ENCODE results near the gene CNFN.

The CNFN gene

DNA sequence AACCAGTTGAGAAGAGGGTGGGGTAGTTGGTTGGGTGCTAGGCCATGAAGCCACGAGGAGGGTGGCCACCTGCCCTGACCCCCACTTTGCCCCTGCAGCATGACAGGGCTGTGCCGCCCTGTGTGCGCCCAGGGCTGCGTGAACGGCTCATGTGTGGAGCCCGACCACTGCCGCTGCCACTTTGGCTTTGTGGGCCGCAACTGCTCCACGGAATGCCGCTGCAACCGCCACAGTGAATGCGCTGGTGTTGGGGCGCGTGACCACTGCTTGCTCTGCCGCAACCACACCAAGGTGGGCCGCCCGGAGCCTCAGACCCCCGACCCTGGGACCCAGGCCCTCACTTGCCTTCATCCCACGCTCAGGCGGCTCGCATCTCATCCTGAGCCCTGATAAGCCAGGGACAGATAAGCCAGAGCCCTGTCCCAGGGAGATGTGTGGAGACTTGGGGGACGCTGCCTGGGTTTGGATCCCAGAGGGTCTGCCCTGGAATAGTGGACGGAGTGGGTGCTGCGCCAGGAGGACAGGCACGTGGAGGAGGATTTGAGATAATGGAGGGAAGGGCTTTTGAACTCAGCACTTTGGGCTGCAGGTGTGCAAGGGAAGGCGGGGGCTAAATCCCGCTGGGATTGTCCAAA lies 20.5 kb downstream of the CNFN start:
- H3K4me3 ChIP-seq (ENCODE audit: low read depth, low read length): no peak overlapping the region
- DNase-seq (ENCODE audit: low read depth, low spot score): no peak
- TF ChIP-seq, protein P1, sequence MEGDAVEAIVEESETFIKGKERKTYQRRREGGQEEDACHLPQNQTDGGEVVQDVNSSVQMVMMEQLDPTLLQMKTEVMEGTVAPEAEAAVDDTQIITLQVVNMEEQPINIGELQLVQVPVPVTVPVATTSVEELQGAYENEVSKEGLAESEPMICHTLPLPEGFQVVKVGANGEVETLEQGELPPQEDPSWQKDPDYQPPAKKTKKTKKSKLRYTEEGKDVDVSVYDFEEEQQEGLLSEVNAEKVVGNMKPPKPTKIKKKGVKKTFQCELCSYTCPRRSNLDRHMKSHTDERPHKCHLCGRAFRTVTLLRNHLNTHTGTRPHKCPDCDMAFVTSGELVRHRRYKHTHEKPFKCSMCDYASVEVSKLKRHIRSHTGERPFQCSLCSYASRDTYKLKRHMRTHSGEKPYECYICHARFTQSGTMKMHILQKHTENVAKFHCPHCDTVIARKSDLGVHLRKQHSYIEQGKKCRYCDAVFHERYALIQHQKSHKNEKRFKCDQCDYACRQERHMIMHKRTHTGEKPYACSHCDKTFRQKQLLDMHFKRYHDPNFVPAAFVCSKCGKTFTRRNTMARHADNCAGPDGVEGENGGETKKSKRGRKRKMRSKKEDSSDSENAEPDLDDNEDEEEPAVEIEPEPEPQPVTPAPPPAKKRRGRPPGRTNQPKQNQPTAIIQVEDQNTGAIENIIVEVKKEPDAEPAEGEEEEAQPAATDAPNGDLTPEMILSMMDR (IDR thresholded peaks at IDR 0.05; ENCODE audit: low read depth, low read length): no peak
- in situ Hi-C loops (cut with HindIII; ENCODE audit: low sequenced_read_pairs): no loop called here

DNA sequence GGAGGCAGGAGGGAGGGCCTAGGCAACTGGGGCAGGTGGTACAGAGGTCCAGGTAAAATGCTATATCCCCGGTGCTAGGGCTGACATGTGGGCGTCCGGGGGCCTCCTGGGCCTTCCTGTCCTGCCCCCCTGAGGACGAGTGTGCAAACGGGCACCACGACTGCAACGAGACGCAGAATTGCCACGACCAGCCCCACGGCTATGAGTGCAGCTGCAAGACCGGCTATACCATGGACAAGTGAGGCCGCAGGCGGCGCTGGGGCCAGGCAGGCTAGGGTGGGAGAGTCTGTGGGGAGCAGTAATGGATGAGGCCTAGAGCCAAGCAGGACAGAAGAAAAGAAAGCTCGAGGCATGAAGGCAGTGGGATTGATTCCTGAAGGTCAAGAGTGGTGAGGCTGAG lies 21.3 kb downstream of the CNFN start:
- no peak for DNase-seq (ENCODE audit: low read depth, low spot score)
- in situ Hi-C loops (cut with HindIII; ENCODE audit: low sequenced_read_pairs): no loop called here
- no peak overlapping the region for H3K4me3 ChIP-seq (ENCODE audit: low read depth, low read length)
- TF ChIP-seq, protein P1 (IDR thresholded peaks at IDR 0.05; ENCODE audit: low read depth, low read length): no peak

DNA sequence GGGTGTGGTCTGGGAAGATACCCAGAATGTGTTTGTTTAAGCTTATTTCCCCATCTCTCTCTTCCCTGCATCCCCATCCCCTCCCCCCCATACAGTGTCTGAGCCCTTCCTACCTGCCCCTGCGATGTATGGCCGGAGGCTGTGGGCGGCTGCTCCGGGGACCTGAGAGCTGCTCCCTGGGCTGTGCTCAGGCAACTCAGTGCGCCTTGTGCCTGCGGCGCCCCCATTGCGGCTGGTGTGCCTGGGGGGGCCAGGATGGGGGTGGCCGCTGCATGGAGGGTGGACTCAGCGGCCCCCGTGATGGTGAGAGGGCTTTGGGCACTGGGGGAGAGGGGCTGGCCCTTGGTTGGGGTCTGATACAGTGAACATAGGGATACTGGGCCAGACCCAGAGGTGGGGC lies 21.7 kb downstream of the CNFN start:
- TF ChIP-seq, protein P1 (IDR thresholded peaks at IDR 0.05; ENCODE audit: low read depth, low read length): no peak
- in situ Hi-C loops (cut with HindIII; ENCODE audit: low sequenced_read_pairs): no loop called here
- DNase-seq (ENCODE audit: low read depth, low spot score): no peak
- no peak overlapping the region for H3K4me3 ChIP-seq (ENCODE audit: low read depth, low read length)

DNA sequence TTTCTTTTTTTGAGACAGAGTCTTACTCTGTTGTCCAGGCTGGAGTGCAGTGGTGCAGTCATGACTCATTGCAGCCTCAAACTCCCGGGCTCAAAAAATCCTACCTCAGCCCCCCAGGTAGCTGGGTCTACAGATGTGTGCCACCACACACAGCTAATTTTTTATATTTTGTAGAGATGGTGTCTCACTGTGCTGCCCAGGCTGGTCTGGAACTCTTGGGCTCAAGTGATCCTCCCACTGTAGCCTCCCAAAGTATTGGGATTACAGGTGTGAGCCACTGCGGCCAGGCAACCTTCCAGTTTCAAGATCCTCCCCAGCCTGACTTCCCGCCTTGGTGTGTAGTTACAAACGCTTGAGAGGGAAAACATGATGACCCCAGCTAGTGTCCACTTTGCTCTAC lies 22.2 kb downstream of the CNFN start:
- no peak for DNase-seq (ENCODE audit: low read depth, low spot score)
- in situ Hi-C loops (cut with HindIII; ENCODE audit: low sequenced_read_pairs): no loop called here
- TF ChIP-seq, protein P1 (IDR thresholded peaks at IDR 0.05; ENCODE audit: low read depth, low read length): no peak
- no peak overlapping the region for H3K4me3 ChIP-seq (ENCODE audit: low read depth, low read length)

DNA sequence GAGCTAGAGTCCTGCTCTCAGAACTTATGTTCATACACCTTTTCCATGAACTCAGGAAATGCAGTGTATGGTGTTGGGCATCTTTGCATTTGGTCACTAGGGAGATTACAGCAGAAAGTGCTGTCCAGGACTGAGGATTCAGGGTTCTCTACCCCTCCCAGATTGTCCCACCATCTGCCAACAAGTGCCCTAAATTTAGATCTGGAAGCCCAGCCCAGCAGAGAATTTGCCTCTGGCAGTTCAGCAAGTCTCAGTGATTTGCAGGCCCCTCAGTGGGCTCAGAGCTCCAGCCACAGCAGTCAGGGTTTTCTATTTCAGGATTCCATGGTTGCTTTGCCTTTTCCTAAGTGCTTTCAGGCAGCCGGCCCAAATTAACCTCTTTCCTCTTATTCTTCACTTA lies 23.4 kb downstream of the CNFN start:
- no peak overlapping the region for H3K4me3 ChIP-seq (ENCODE audit: low read depth, low read length)
- TF ChIP-seq, protein P1 (IDR thresholded peaks at IDR 0.05; ENCODE audit: low read depth, low read length): no peak
- in situ Hi-C loops (cut with HindIII; ENCODE audit: low sequenced_read_pairs): no loop called here
- DNase-seq (ENCODE audit: low read depth, low spot score): no peak

DNA sequence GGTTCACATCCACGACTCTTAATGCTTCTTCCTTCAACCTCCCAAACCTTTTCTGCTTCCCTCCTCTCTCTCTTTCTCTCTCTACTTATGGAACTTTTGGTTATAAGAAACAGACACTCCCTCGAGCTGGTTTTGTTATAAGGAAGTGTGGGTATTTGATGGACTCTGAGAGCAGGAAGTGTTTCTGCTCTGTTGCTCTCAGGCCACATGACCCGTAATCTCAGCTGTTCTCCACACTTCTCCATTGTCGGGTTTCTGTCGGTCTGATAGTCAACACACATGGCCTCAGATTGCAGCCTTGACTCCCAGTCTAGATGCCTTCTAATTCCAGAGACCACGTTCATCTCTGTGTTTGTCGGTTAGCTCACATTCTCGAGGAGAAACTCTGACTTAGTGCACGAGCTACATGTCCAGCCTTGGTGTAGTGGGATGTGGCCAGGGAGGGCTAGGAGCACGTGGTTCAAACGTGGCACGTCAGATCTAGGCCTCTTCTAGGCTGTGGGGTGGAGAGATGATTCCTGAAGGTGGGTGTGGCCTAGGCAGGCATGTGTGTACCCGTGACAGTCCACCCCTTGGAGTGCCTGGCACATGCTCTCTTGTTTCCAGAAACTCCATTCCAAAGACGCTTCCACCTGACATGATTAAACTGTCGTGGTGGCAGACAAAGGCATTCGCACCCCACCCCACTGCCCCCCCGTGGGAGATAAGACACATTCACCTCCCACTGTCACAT lies 26.3 kb downstream of the CNFN start:
- DNase-seq (ENCODE audit: low read depth, low spot score): no peak
- TF ChIP-seq, protein P1 (IDR thresholded peaks at IDR 0.05; ENCODE audit: low read depth, low read length): no peak
- H3K4me3 ChIP-seq (ENCODE audit: low read depth, low read length): no peak overlapping the region
- in situ Hi-C loops (cut with HindIII; ENCODE audit: low sequenced_read_pairs): no loop called here
